Esophagus muscularis mucosa (tissue), 4 donors: ENCODE measurements around the gene IL15RA. TPM values are rescaled to one million over a fixed set of nuclear protein-coding genes. Genes with fewer than 3 reads are reported as not detected.
A peak's percentile ranks its signal among the peaks of the same experiment; 100 is the strongest.

Experiments used
- DNase-seq: peaks from one replicate; pipeline ENCODE4 v3.0.0-alpha.2; 2017; ENCODE audit errors: extremely low spot score
- H3K27ac ChIP-seq, 4 donors: fragments of 200-600 bp; sonication (generic); replicated peaks in 1 of 4; 1 replicate in 3 of 4; 2 replicates in 1 of 4; pipeline ENCODE4 v1.5.1; 2016 to 2019; ENCODE audit warnings: mild to moderate bottlenecking in 1 of 4
- H3K27me3 ChIP-seq, 4 donors: fragments of 200-600 bp; sonication (generic); one replicate each; pipeline versions ENCODE4 v1.5.1 to v1.6.0; 2016 to 2019
- H3K36me3 ChIP-seq, 4 donors: fragments of 200-600 bp; sonication (generic); one replicate each; pipeline ENCODE4 v1.5.1; 2016 to 2019
- H3K4me1 ChIP-seq, 4 donors: fragments of 200-600 bp; sonication (generic); one replicate each; pipeline ENCODE4 v1.5.1; 2016 to 2019
- H3K4me3 ChIP-seq, 4 donors: fragments of 200-600 bp; sonication (generic); 1 replicate in 2 of 4; 2 replicates in 2 of 4; pipeline ENCODE4 v1.5.1; 2016 to 2019; ENCODE audit warnings: mild to moderate bottlenecking in 4 of 4, moderate library complexity in 1 of 4
- H3K9me3 ChIP-seq, 4 donors: fragments of 200-600 bp; sonication (generic); 1 replicate in 3 of 4; 2 replicates in 1 of 4; pipeline ENCODE4 v1.5.1; 2016 to 2019
- CTCF ChIP-seq, 3 experiments: fragments of 200-600 bp in 2 of 3; fragments of 450-650 bp in 1 of 3; sonication (generic) in 2 of 3; IDR thresholded peaks; one replicate each; pipeline ENCODE4 v1.5.1; 2017 to 2019; ENCODE audit warnings: antibody characterized with exemption in 3 of 3, mild to moderate bottlenecking in 2 of 3, moderate library complexity in 1 of 3
- EP300 ChIP-seq: sonication (generic); formaldehyde crosslinking; IDR thresholded peaks from one replicate; pipeline ENCODE4 v1.6.1; 2017; ENCODE audit warnings: antibody characterized with exemption
- POLR2A ChIP-seq: fragments of 450-650 bp; IDR thresholded peaks from one replicate; pipeline ENCODE4 v1.6.1; 2017; ENCODE audit warnings: antibody characterized with exemption, moderate library complexity, mild to moderate bottlenecking, low read depth
- POLR2AphosphoS5 ChIP-seq, 2 donors: sonication (generic); formaldehyde crosslinking; IDR thresholded peaks; one replicate each; pipeline ENCODE4 v1.6.1; 2017; ENCODE audit warnings: antibody characterized with exemption in 2 of 2
- WGBS: methylation state at CpG from one replicate; pipeline ENCODE4 v1.1.5; 2018; 5-methylcytosine and 5-hydroxymethylcytosine counted together
- intact Hi-C: fragments of 100-400 bp; cut with DNase I; formaldehyde crosslinking; loops from one replicate; pipeline ENCODE4 v1.15.1; 2023
- total RNA-seq, 4 donors: library from RNA; depleted of rRNA; stranded (reverse); fragments of >200 nt; gene quantifications; one replicate each; pipeline versions ENCODE4 v1.1.0 to v1.2.1, GENCODE V29; 2016

The IL15RA gene
- total RNA-seq, 4 donors from 2014 or later = 19.5 to 30.1 (median 24.2) TPM

- TF ChIP-seq POLR2A = no peak
- TF ChIP-seq CTCF (IDR thresholded peaks at IDR 0.05) = no peak
- no peak for TF ChIP-seq EP300
- no peak for TF ChIP-seq POLR2AphosphoS5 (IDR thresholded peaks at IDR 0.05)
- H3K4me1 ChIP-seq = peaks cover 0 to 4% (median 2%) of the 10 kb centered on the region in 4 donors
- intact Hi-C loops = no loop called here
- no peak overlapping the region for H3K4me3 ChIP-seq
- no peaks in the 10 kb centered on the region for H3K36me3 ChIP-seq
- H3K27me3 ChIP-seq = no peaks in the 10 kb centered on the region
- H3K9me3 ChIP-seq = no peaks in the 10 kb centered on the region
- WGBS = 53% methylated on average over 9 of the region's 9 CpGs
- DNase-seq = no peak
- H3K27ac ChIP-seq = no peak overlapping the region
These were observed 43.5 kb upstream of the IL15RA start for GRCh38 chr10:6020826-6021225.

GRCh38 chr10:6019796-6020195, 42.5 kb upstream of the IL15RA start:
- H3K27ac ChIP-seq = no peak overlapping the region
- 89% methylated on average over 7 of the region's 12 CpGs for WGBS
- DNase-seq = peak; percentile 90
- no peaks in the 10 kb centered on the region for H3K9me3 ChIP-seq
- H3K4me3 ChIP-seq = no peak overlapping the region
- peaks cover 0 to 4% (median 2%) of the 10 kb centered on the region in 4 donors for H3K4me1 ChIP-seq
- TF ChIP-seq EP300 = no peak
- no peak for TF ChIP-seq POLR2AphosphoS5 (IDR thresholded peaks at IDR 0.05)
- no peak for TF ChIP-seq CTCF (IDR thresholded peaks at IDR 0.05)
- H3K36me3 ChIP-seq = no peaks in the 10 kb centered on the region
- H3K27me3 ChIP-seq = no peaks in the 10 kb centered on the region
- intact Hi-C loops = no loop called here

- Histone ChIP-seq H3K36me3 (no peaks in the 10 kb centered on the region), H3K9me3 (no peaks in the 10 kb centered on the region), H3K4me3 (no peak overlapping the region), H3K27ac (peak overlapping the region in 2 of 4 donors; percentile 23 to 51), H3K4me1 (peaks cover 0 to 4% (median 2%) of the 10 kb centered on the region in 4 donors), H3K27me3 (no peaks in the 10 kb centered on the region)
- 87% methylated on average over 6 of the region's 6 CpGs for WGBS
- no peak for TF ChIP-seq EP300
- TF ChIP-seq POLR2AphosphoS5 (IDR thresholded peaks at IDR 0.05) = no peak
- no peak for TF ChIP-seq CTCF (IDR thresholded peaks at IDR 0.05)
- no peak for TF ChIP-seq POLR2A
- no peak for DNase-seq
- intact Hi-C loops = no loop called here
These were observed 41.9 kb upstream of the IL15RA start for GRCh38 chr10:6019010-6019782.

GRCh38 chr10:6018422-6018821, 41.1 kb upstream of the IL15RA start:
- H3K27ac ChIP-seq = peak overlapping the region; percentile 7 to 56 (median 24)
- peaks cover 0 to 7% (median 3%) of the 10 kb centered on the region in 4 donors for H3K4me1 ChIP-seq
- no peak for TF ChIP-seq POLR2AphosphoS5 (IDR thresholded peaks at IDR 0.05)
- TF ChIP-seq POLR2A = no peak
- no peak for TF ChIP-seq EP300
- no peak for TF ChIP-seq CTCF (IDR thresholded peaks at IDR 0.05)
- H3K27me3 ChIP-seq = no peaks in the 10 kb centered on the region
- H3K9me3 ChIP-seq = no peaks in the 10 kb centered on the region
- no peak overlapping the region for H3K4me3 ChIP-seq
- intact Hi-C loops = no loop called here
- WGBS = 55% methylated on average over 5 of the region's 5 CpGs
- DNase-seq = peak; percentile 93
- no peaks in the 10 kb centered on the region for H3K36me3 ChIP-seq
